ENCODE measurements around the gene DNASE1.

The DNASE1 gene

GRCh38 chr16:3670711-3671110, 16.2 kb downstream of the DNASE1 start:
- CTCF ChIA-PET: interaction anchor here (0.7 kb wide), 1 partner anchor 19 kb away, joined by 3 read pairs; no protein-coding TSS in a partner anchor
- POLR2A ChIA-PET (ENCODE audit: low non-redundant PET): no interaction called here
- H3K27ac ChIP-seq: no peak overlapping the region
- no peak for TF ChIP-seq CTCF (conservative IDR thresholded peaks at IDR 0.05; ENCODE audit: low read depth)
- no peak for DNase-seq (ENCODE audit: low spot score)

GRCh38 chr16:3671424-3671823, 16.9 kb downstream of the DNASE1 start:
- TF ChIP-seq CTCF (conservative IDR thresholded peaks at IDR 0.05; ENCODE audit: low read depth): no peak
- POLR2A ChIA-PET (ENCODE audit: low non-redundant PET): no interaction called here
- CTCF ChIA-PET: no interaction called here
- DNase-seq (ENCODE audit: low spot score): no peak
- peak overlapping the region; percentile 19 for H3K27ac ChIP-seq

- ChIA-PET POLR2A (ENCODE audit: low non-redundant PET) (no interaction called here), CTCF (no interaction called here)
- H3K27ac ChIP-seq: no peak overlapping the region
- TF ChIP-seq CTCF (conservative IDR thresholded peaks at IDR 0.05; ENCODE audit: low read depth): no peak
- DNase-seq (ENCODE audit: low spot score): no peak
Observed at GRCh38 chr16:3672571-3673041, 18.1 kb downstream of the DNASE1 start.

GRCh38 chr16:3673201-3673600, 18.7 kb downstream of the DNASE1 start:
- no peak overlapping the region for H3K27ac ChIP-seq
- no peak for TF ChIP-seq CTCF (conservative IDR thresholded peaks at IDR 0.05; ENCODE audit: low read depth)
- POLR2A ChIA-PET (ENCODE audit: low non-redundant PET): no interaction called here
- DNase-seq (ENCODE audit: low spot score): no peak
- CTCF ChIA-PET: no interaction called here

- no peak for TF ChIP-seq CTCF (conservative IDR thresholded peaks at IDR 0.05; ENCODE audit: low read depth)
- H3K27ac ChIP-seq: no peak overlapping the region
- POLR2A ChIA-PET (ENCODE audit: low non-redundant PET): no interaction called here
- CTCF ChIA-PET: no interaction called here
- DNase-seq (ENCODE audit: low spot score): no peak
Observed at GRCh38 chr16:3673676-3674377, 19.3 kb downstream of the DNASE1 start.

- POLR2A ChIA-PET (ENCODE audit: low non-redundant PET): interaction anchor here (0.7 kb wide), 1 partner anchor 743 kb away, joined by 4 read pairs; no protein-coding TSS in a partner anchor
- CTCF ChIA-PET: no interaction called here
- no peak for DNase-seq (ENCODE audit: low spot score)
- no peak for TF ChIP-seq CTCF (conservative IDR thresholded peaks at IDR 0.05; ENCODE audit: low read depth)
- no peak overlapping the region for H3K27ac ChIP-seq
Observed at GRCh38 chr16:3674513-3675295, 20.2 kb downstream of the DNASE1 start.
